Transverse colon (tissue), 4 donors: ENCODE measurements around the gene PTHLH. TPM values are rescaled to one million over a fixed set of nuclear protein-coding genes. Genes with fewer than 3 reads are reported as not detected.

Experiments used
- DNase-seq: peaks from one replicate; pipeline ENCODE4 v3.0.0-alpha.2; 2019
- H3K27ac ChIP-seq, 4 donors: fragments of 200-600 bp; sonication (generic); 2 replicates each; pipeline ENCODE4 v1.5.1; 2016 to 2018; ENCODE audit warnings: inconsistent platforms in 4 of 4
- H3K27me3 ChIP-seq: fragments of 200-600 bp; sonication (generic); 2 replicates; pipeline ENCODE4 v1.5.1; 2017; ENCODE audit warnings: inconsistent platforms
- H3K36me3 ChIP-seq, 4 donors: fragments of 200-600 bp; sonication (generic); 2 replicates each; pipeline ENCODE4 v1.5.1; 2017 to 2019; ENCODE audit warnings: inconsistent platforms in 4 of 4
- H3K4me1 ChIP-seq, 4 donors: fragments of 200-600 bp; sonication (generic); 2 replicates each; pipeline ENCODE4 v1.5.1; 2017 to 2020; ENCODE audit warnings: inconsistent platforms in 4 of 4
- H3K4me3 ChIP-seq, 4 donors: fragments of 200-600 bp; sonication (generic); 1 replicate in 1 of 4; 2 replicates in 3 of 4; pipeline versions ENCODE4 v1.5.1 to v1.6.1; 2017 to 2019; ENCODE audit warnings: inconsistent platforms in 4 of 4
- H3K9me3 ChIP-seq, 2 donors: fragments of 200-600 bp; sonication (generic); 2 replicates each; pipeline ENCODE4 v1.5.1; 2017 to 2019; ENCODE audit warnings: inconsistent platforms in 2 of 2
- CTCF ChIP-seq, 5 experiments: fragments of 200-600 bp in 3 of 5; fragments of 450-650 bp in 2 of 5; sonication (generic) in 3 of 5; IDR thresholded peaks; 1 replicate in 2 of 5; 2 replicates in 3 of 5; pipeline ENCODE4 v1.5.1; 2016 to 2017; ENCODE audit warnings: antibody characterized with exemption in 5 of 5, inconsistent platforms in 3 of 5, mild to moderate bottlenecking in 2 of 5, moderate library complexity in 1 of 5
- EP300 ChIP-seq: sonication (generic); formaldehyde crosslinking; IDR thresholded peaks from one replicate; pipeline ENCODE4 v1.6.1; 2017; ENCODE audit warnings: antibody characterized with exemption, low read depth
- POLR2A ChIP-seq: fragments of 450-650 bp; IDR thresholded peaks from one replicate; pipeline ENCODE4 v1.6.1; 2016; ENCODE audit warnings: antibody characterized with exemption, mild to moderate bottlenecking, moderate library complexity
- POLR2AphosphoS5 ChIP-seq, 3 donors: sonication (generic); formaldehyde crosslinking; IDR thresholded peaks; one replicate each; pipeline ENCODE4 v1.6.1; 2016; ENCODE audit warnings: antibody characterized with exemption in 3 of 3
- WGBS, 2 donors: methylation state at CpG; one replicate each; pipeline ENCODE4 v1.1.5; 2018; ENCODE audit warnings: low coverage in 1 of 2; 5-methylcytosine and 5-hydroxymethylcytosine counted together
- in situ Hi-C, 4 donors: fragments of 200-750 bp; cut with MboI; loops; one replicate each; pipeline versions ENCODE4 v1.15.0 to v1.15.1; 2017; ENCODE audit warnings: low sequenced_read_pairs in 3 of 4, low pct_ligation_motif_present in 1 of 4, low pct_unique_long_range_greater_than_20kb in 1 of 4
- intact Hi-C: fragments of 100-400 bp; cut with DNase I; formaldehyde crosslinking; loops from one replicate; pipeline ENCODE4 v1.15.1; 2023; ENCODE audit warnings: low total_unique reads
- total RNA-seq, 4 donors: library from RNA; depleted of rRNA; stranded (reverse); fragments of >200 nt; gene quantifications; one replicate each; pipeline ENCODE4 v1.1.0, GENCODE V29; 2016

PTHLH gene
- total RNA-seq, 4 donors from 2014 or later: 0.68 to 0.79 TPM; not detected in 2

- 79 to 85% methylated on average over 1 of the region's 1 CpG for WGBS, 2 donors
- no peak for TF ChIP-seq EP300
- TF ChIP-seq POLR2A: no peak
- TF ChIP-seq POLR2AphosphoS5 (IDR thresholded peaks at IDR 0.05): no peak
- no peak for TF ChIP-seq CTCF (IDR thresholded peaks at IDR 0.05)
- Histone ChIP-seq H3K36me3 (no peaks in the 10 kb centered on the region), H3K27ac (no peak overlapping the region), H3K4me3 (no peak overlapping the region), H3K9me3 (no peaks in the 10 kb centered on the region), H3K27me3 (no peaks in the 10 kb centered on the region), H3K4me1 (no peaks in the 10 kb centered on the region)
- no peak for DNase-seq
- intact Hi-C loops: no loop called here
- in situ Hi-C loops: no loop called here
Measured at GRCh38 chr12:28015165-28015564, 42.6 kb upstream of the PTHLH start.

- Histone ChIP-seq H3K27me3 (no peaks in the 10 kb centered on the region), H3K36me3 (no peaks in the 10 kb centered on the region), H3K4me3 (no peak overlapping the region), H3K4me1 (no peaks in the 10 kb centered on the region), H3K27ac (no peak overlapping the region), H3K9me3 (no peaks in the 10 kb centered on the region)
- DNase-seq: no peak
- intact Hi-C loops (no loop called here), in situ Hi-C loops (no loop called here)
- WGBS, 2 donors: 57 to 83% methylated on average over 1 of the region's 1 CpG
- TF ChIP-seq POLR2A (no peak), CTCF (IDR thresholded peaks at IDR 0.05) (no peak), EP300 (no peak), POLR2AphosphoS5 (IDR thresholded peaks at IDR 0.05) (no peak)
Measured at GRCh38 chr12:28014196-28014595, 41.7 kb upstream of the PTHLH start.

GRCh38 chr12:28012333-28012918 lies 39.9 kb upstream of the PTHLH start:
- TF ChIP-seq POLR2A (no peak), CTCF (IDR thresholded peaks at IDR 0.05) (no peak)
- no peaks in the 10 kb centered on the region for H3K9me3 ChIP-seq
- intact Hi-C loops (no loop called here), in situ Hi-C loops (no loop called here)
- H3K27me3 ChIP-seq: no peaks in the 10 kb centered on the region
- 79 to 80% methylated on average over 4 to 5 of the region's 5 CpGs for WGBS, 2 donors
- H3K4me1 ChIP-seq: no peaks in the 10 kb centered on the region
- H3K36me3 ChIP-seq: no peaks in the 10 kb centered on the region
- H3K4me3 ChIP-seq: no peak overlapping the region
- DNase-seq: no peak
- no peak overlapping the region for H3K27ac ChIP-seq

GRCh38 chr12:28010036-28010435 lies 37.5 kb upstream of the PTHLH start:
- no peaks in the 10 kb centered on the region for H3K27me3 ChIP-seq
- H3K27ac ChIP-seq: no peak overlapping the region
- TF ChIP-seq EP300 (no peak), POLR2A (no peak), POLR2AphosphoS5 (IDR thresholded peaks at IDR 0.05) (no peak), CTCF (IDR thresholded peaks at IDR 0.05) (no peak)
- H3K4me1 ChIP-seq: no peaks in the 10 kb centered on the region
- H3K4me3 ChIP-seq: no peak overlapping the region
- intact Hi-C loops (no loop called here), in situ Hi-C loops (no loop called here)
- H3K9me3 ChIP-seq: no peaks in the 10 kb centered on the region
- WGBS, 2 donors: 73 to 88% methylated on average over 2 of the region's 2 CpGs
- H3K36me3 ChIP-seq: no peaks in the 10 kb centered on the region
- no peak for DNase-seq
